ENCODE data around the gene TMEM171. TPM values are rescaled to one million over a fixed set of nuclear protein-coding genes. Genes with fewer than 3 reads are reported as not detected.
A peak's percentile ranks its signal among the peaks of the same experiment; 100 is the strongest.

TMEM171 gene
- total RNA-seq, 1 experiment from 2014 or later = 2.7 TPM

- Histone ChIP-seq H3K27me3 (ENCODE audit: control insufficient read depth, insufficient read depth, low read length) (no peaks in the 10 kb centered on the region), H3K4me3 (ENCODE audit: insufficient read depth, low read depth, low read length) (no peak overlapping the region), H3K36me3 (replicated peaks; ENCODE audit: control insufficient read depth, insufficient read depth, low read length) (no peaks in the 10 kb centered on the region)
- DNase-seq = no peak
Measured at GRCh38 chr5:73131711-73132425, 11.5 kb downstream of the TMEM171 start.

GRCh38 chr5:73132759-73133158 is 12.4 kb downstream of the TMEM171 start:
- DNase-seq = no peak
- H3K36me3 ChIP-seq (replicated peaks; ENCODE audit: control insufficient read depth, insufficient read depth, low read length) = no peaks in the 10 kb centered on the region
- no peaks in the 10 kb centered on the region for H3K27me3 ChIP-seq (ENCODE audit: control insufficient read depth, insufficient read depth, low read length)
- H3K4me3 ChIP-seq (ENCODE audit: insufficient read depth, low read depth, low read length) = no peak overlapping the region

GRCh38 chr5:73135021-73135420 is 14.6 kb downstream of the TMEM171 start:
- Histone ChIP-seq H3K4me3 (ENCODE audit: insufficient read depth, low read depth, low read length) (no peak overlapping the region), H3K27me3 (ENCODE audit: control insufficient read depth, insufficient read depth, low read length) (no peaks in the 10 kb centered on the region), H3K36me3 (replicated peaks; ENCODE audit: control insufficient read depth, insufficient read depth, low read length) (no peaks in the 10 kb centered on the region)
- no peak for DNase-seq

GRCh38 chr5:73135429-73136054 is 15.2 kb downstream of the TMEM171 start:
- H3K27me3 ChIP-seq (ENCODE audit: control insufficient read depth, insufficient read depth, low read length) = no peaks in the 10 kb centered on the region
- peak; percentile 60 for DNase-seq
- H3K36me3 ChIP-seq (replicated peaks; ENCODE audit: control insufficient read depth, insufficient read depth, low read length) = no peaks in the 10 kb centered on the region
- no peak overlapping the region for H3K4me3 ChIP-seq (ENCODE audit: insufficient read depth, low read depth, low read length)

- H3K36me3 ChIP-seq (replicated peaks; ENCODE audit: control insufficient read depth, insufficient read depth, low read length) = no peaks in the 10 kb centered on the region
- no peaks in the 10 kb centered on the region for H3K27me3 ChIP-seq (ENCODE audit: control insufficient read depth, insufficient read depth, low read length)
- no peak overlapping the region for H3K4me3 ChIP-seq (ENCODE audit: insufficient read depth, low read depth, low read length)
- DNase-seq = peak; percentile 46
Measured at GRCh38 chr5:73136055-73136562, 15.7 kb downstream of the TMEM171 start.

GRCh38 chr5:73137563-73138530 is 17.5 kb downstream of the TMEM171 start:
- no peaks in the 10 kb centered on the region for H3K36me3 ChIP-seq (replicated peaks; ENCODE audit: control insufficient read depth, insufficient read depth, low read length)
- no peaks in the 10 kb centered on the region for H3K27me3 ChIP-seq (ENCODE audit: control insufficient read depth, insufficient read depth, low read length)
- H3K4me3 ChIP-seq (ENCODE audit: insufficient read depth, low read depth, low read length) = no peak overlapping the region
- no peak for DNase-seq

GRCh38 chr5:73139485-73139884 is 19.1 kb downstream of the TMEM171 start:
- Histone ChIP-seq H3K36me3 (replicated peaks; ENCODE audit: control insufficient read depth, insufficient read depth, low read length) (no peaks in the 10 kb centered on the region), H3K4me3 (ENCODE audit: insufficient read depth, low read depth, low read length) (no peak overlapping the region), H3K27me3 (ENCODE audit: control insufficient read depth, insufficient read depth, low read length) (no peaks in the 10 kb centered on the region)
- DNase-seq = no peak

GRCh38 chr5:73140801-73141200 is 20.4 kb downstream of the TMEM171 start:
- no peak for DNase-seq
- Histone ChIP-seq H3K4me3 (ENCODE audit: insufficient read depth, low read depth, low read length) (no peak overlapping the region), H3K27me3 (ENCODE audit: control insufficient read depth, insufficient read depth, low read length) (no peaks in the 10 kb centered on the region), H3K36me3 (replicated peaks; ENCODE audit: control insufficient read depth, insufficient read depth, low read length) (no peaks in the 10 kb centered on the region)

GRCh38 chr5:73142035-73142434 is 21.7 kb downstream of the TMEM171 start:
- no peak overlapping the region for H3K4me3 ChIP-seq (ENCODE audit: insufficient read depth, low read depth, low read length)
- no peaks in the 10 kb centered on the region for H3K36me3 ChIP-seq (replicated peaks; ENCODE audit: control insufficient read depth, insufficient read depth, low read length)
- no peak for DNase-seq

GRCh38 chr5:73143716-73144115 is 23.3 kb downstream of the TMEM171 start:
- Histone ChIP-seq H3K27me3 (ENCODE audit: control insufficient read depth, insufficient read depth, low read length) (no peaks in the 10 kb centered on the region), H3K36me3 (replicated peaks; ENCODE audit: control insufficient read depth, insufficient read depth, low read length) (no peaks in the 10 kb centered on the region)

More at GRCh38 chr5:73142035-73142434, 21.7 kb downstream of the TMEM171 start:
- no peaks in the 10 kb centered on the region for H3K27me3 ChIP-seq (ENCODE audit: control insufficient read depth, insufficient read depth, low read length)

GRCh38 chr5:73149540-73149939 is 29.2 kb downstream of the TMEM171 start:
- DNase-seq = no peak
- no peak overlapping the region for H3K4me3 ChIP-seq (ENCODE audit: insufficient read depth, low read depth, low read length)
- no peaks in the 10 kb centered on the region for H3K36me3 ChIP-seq (replicated peaks; ENCODE audit: control insufficient read depth, insufficient read depth, low read length)
- H3K27me3 ChIP-seq (ENCODE audit: control insufficient read depth, insufficient read depth, low read length) = no peaks in the 10 kb centered on the region

More at GRCh38 chr5:73143716-73144115, 23.3 kb downstream of the TMEM171 start:
- DNase-seq = no peak
- H3K4me3 ChIP-seq (ENCODE audit: insufficient read depth, low read depth, low read length) = no peak overlapping the region

GRCh38 chr5:73150876-73151275 is 30.5 kb downstream of the TMEM171 start:
- Histone ChIP-seq H3K4me3 (ENCODE audit: insufficient read depth, low read depth, low read length) (no peak overlapping the region), H3K36me3 (replicated peaks; ENCODE audit: control insufficient read depth, insufficient read depth, low read length) (no peaks in the 10 kb centered on the region), H3K27me3 (ENCODE audit: control insufficient read depth, insufficient read depth, low read length) (no peaks in the 10 kb centered on the region)
- DNase-seq = no peak

- DNase-seq = no peak
- no peak overlapping the region for H3K4me3 ChIP-seq (ENCODE audit: insufficient read depth, low read depth, low read length)
- no peaks in the 10 kb centered on the region for H3K27me3 ChIP-seq (ENCODE audit: control insufficient read depth, insufficient read depth, low read length)
- no peaks in the 10 kb centered on the region for H3K36me3 ChIP-seq (replicated peaks; ENCODE audit: control insufficient read depth, insufficient read depth, low read length)
Measured at GRCh38 chr5:73151766-73152410, 31.5 kb downstream of the TMEM171 start.
